Raji (cell line): ENCODE data around the gene GGA1.

Experiments
- POLR2A ChIP-seq: IDR thresholded peaks from 2 replicates; pipeline ENCODE4 v1.6.1; 2011; ENCODE audit warnings: low read depth, low read length, control low read depth; ENCODE audit not compliant: insufficient read depth

GGA1 gene

GRCh38 chr22:37601540-37602442 lies 6.8 kb upstream of the GGA1 start:
- TF ChIP-seq POLR2A: no peak

- TF ChIP-seq POLR2A: no peak
Observed at GRCh38 chr22:37604074-37604473, 4.6 kb upstream of the GGA1 start.

GRCh38 chr22:37604875-37605274 lies 3.8 kb upstream of the GGA1 start:
- TF ChIP-seq POLR2A: no peak

GRCh38 chr22:37607010-37607934 lies 1.4 kb upstream of the GGA1 start:
- peak; percentile 70 for TF ChIP-seq POLR2A

- no peak; the same call in 1 of the 2 replicates for TF ChIP-seq POLR2A
Observed at GRCh38 chr22:37607935-37608476, 628 bp upstream of the GGA1 start.

GRCh38 chr22:37609240-37610152 lies 862 bp downstream of the GGA1 start:
- TF ChIP-seq POLR2A: peak; percentile 1; the same call in 1 of the 2 replicates

GRCh38 chr22:37610480-37611129 lies 2.0 kb downstream of the GGA1 start:
- TF ChIP-seq POLR2A: no peak

GRCh38 chr22:37611207-37611606 lies 2.6 kb downstream of the GGA1 start:
- TF ChIP-seq POLR2A: no peak

GRCh38 chr22:37616201-37617083 lies 7.8 kb downstream of the GGA1 start:
- no peak for TF ChIP-seq POLR2A

- TF ChIP-seq POLR2A: no peak
Observed at GRCh38 chr22:37617431-37617830, 8.8 kb downstream of the GGA1 start.

- TF ChIP-seq POLR2A: no peak
Observed at GRCh38 chr22:37618072-37618656, 9.5 kb downstream of the GGA1 start.

- TF ChIP-seq POLR2A: no peak
Observed at GRCh38 chr22:37618674-37619073, 10.0 kb downstream of the GGA1 start.

- no peak for TF ChIP-seq POLR2A
Observed at GRCh38 chr22:37619991-37620390, 11.4 kb downstream of the GGA1 start.

- TF ChIP-seq POLR2A: no peak
Observed at GRCh38 chr22:37621352-37621860, 12.8 kb downstream of the GGA1 start.
